Pancreas (tissue), 10 donors: ENCODE measurements around the gene GPRIN2. TPM values are rescaled to one million over a fixed set of nuclear protein-coding genes. Genes with fewer than 3 reads are reported as not detected.
"Not testable (repeated sequence)": the region's sequence is repeated elsewhere in the genome, so short reads cannot be mapped to it uniquely, and the experiment has no call there.

Source experiments
- ATAC-seq, 4 donors: fragments of 200-7000 bp; cut with Tn5 transposase; one replicate each; pipeline versions ENCODE4 v1.8.0 to v1.9.1; 2020; ENCODE audit warnings: mild to moderate bottlenecking in 4 of 4, moderate library complexity in 4 of 4
- DNase-seq, 6 donors: peaks; one replicate each; pipeline ENCODE4 v3.0.0-alpha.2; 2020
- FAIRE-seq: peaks from 2 replicates; lab custom pipeline; 2012; peaks lifted over from hg19 to GRCh38; lab: Jason Lieb, UNC
- H3K27ac ChIP-seq, 4 donors: fragments of 200-600 bp; sonication (generic); 1 replicate in 3 of 4; 2 replicates in 1 of 4; pipeline versions ENCODE4 v1.5.0 to v1.8.0; 2020
- H3K27me3 ChIP-seq, 4 donors: fragments of 200-600 bp; one replicate each; pipeline ENCODE4 v1.8.0; 2021
- H3K36me3 ChIP-seq, 3 donors: fragments of 200-600 bp; sonication (generic) in 1 of 3; one replicate each; pipeline versions ENCODE4 v1.5.0 to v1.8.0; 2020 to 2021
- H3K4me1 ChIP-seq, 3 donors: fragments of 200-600 bp; one replicate each; pipeline ENCODE4 v1.8.0; 2021
- H3K4me3 ChIP-seq, 4 donors: fragments of 200-600 bp; sonication (generic) in 2 of 4; one replicate each; pipeline versions ENCODE4 v1.5.0 to v1.8.0; 2020 to 2021
- H3K9me3 ChIP-seq, 4 donors: fragments of 200-600 bp; one replicate each; pipeline ENCODE4 v1.8.0; 2021
- WGBS, 2 donors: extraction: QIAGEN DNeasy Blood & Tissue Kit; methylation state at CpG; one replicate each; pipeline ENCODE4 v1.1.7; 2013; 5-methylcytosine and 5-hydroxymethylcytosine counted together
- intact Hi-C, 3 donors: fragments of 100-400 bp; cut with DNase I; formaldehyde crosslinking; loops; one replicate each; pipeline versions ENCODE4 v1.11.1 to v1.14.2; 2022
- polyA plus RNA-seq, 2 donors: library from polyadenylated mRNA; stranded (reverse); fragments of 200-250 nt; gene quantifications; one replicate each; pipeline ENCODE4 v1.2.3, GENCODE V29; 2013
- total RNA-seq, 6 donors: library from RNA; stranded (reverse); fragmentation: NEBNext Ultra II Directional in 4 of 6; extraction: Animal tissue kit (Norgen Biotek cat#: 25700) in 4 of 6; gene quantifications; one replicate each; pipeline versions ENCODE4 v1.2.1 to v1.2.4, GENCODE V29; 2021 to 2023
- TF ChIP-seq, protein P1 (sequence below), 4 donors: fragments of 200-600 bp; sonication (generic) in 3 of 4; IDR thresholded peaks; one replicate each; pipeline versions ENCODE4 v1.5.0 to v1.8.0; 2021; ENCODE audit warnings: antibody characterized with exemption in 4 of 4
- donor health status: healthy with polysubstance abuse.
- donor health status: DM: no; HTN: no; CAD: no; lungs with moderate emphysema.
- donor health status: DM: no; HTN: no; CAD: no.
- donor health status: control.
- donor health status: control.
- donor health status: Bipolar disorder and iron deficiency.
- donor health status: DM: yes; HTN: yes; CAD: no.
- donor health status: DM: no; HTN: no; CAD: no.
- donor health status: DM: no; HTN: no; CAD: no.
- donor health status: DM: yes; HTN: yes; CAD: no.

GPRIN2 gene
- total and polyA plus RNA-seq, 8 donors, result 3.7 to 14.0 (median 5.2) TPM

DNA sequence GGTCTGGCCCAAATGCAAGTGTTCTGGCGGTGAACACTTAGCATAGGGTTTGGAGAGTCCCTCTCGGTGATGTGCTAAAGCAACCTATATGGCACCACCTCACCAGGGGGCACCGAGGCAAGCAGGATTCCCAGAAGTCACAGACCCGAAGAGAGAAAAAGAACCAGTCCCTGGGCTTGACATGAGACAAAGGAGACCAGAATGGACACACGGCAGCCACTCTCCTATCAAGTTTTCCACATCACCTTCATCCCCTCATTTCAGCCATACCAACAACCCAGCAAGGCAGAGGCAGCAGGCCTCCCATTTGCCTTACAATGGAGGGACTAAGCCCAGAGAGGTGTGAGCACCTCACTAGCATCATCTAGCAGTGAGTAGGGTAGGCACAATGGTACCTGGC, 19.7 kb downstream of the GPRIN2 start:
- no peaks in the 10 kb centered on the region for H3K27me3 ChIP-seq
- peaks cover 0 to 24% (median 13%) of the 10 kb centered on the region in 3 donors for H3K4me1 ChIP-seq
- no peaks in the 10 kb centered on the region for H3K36me3 ChIP-seq
- TF ChIP-seq, protein P1, sequence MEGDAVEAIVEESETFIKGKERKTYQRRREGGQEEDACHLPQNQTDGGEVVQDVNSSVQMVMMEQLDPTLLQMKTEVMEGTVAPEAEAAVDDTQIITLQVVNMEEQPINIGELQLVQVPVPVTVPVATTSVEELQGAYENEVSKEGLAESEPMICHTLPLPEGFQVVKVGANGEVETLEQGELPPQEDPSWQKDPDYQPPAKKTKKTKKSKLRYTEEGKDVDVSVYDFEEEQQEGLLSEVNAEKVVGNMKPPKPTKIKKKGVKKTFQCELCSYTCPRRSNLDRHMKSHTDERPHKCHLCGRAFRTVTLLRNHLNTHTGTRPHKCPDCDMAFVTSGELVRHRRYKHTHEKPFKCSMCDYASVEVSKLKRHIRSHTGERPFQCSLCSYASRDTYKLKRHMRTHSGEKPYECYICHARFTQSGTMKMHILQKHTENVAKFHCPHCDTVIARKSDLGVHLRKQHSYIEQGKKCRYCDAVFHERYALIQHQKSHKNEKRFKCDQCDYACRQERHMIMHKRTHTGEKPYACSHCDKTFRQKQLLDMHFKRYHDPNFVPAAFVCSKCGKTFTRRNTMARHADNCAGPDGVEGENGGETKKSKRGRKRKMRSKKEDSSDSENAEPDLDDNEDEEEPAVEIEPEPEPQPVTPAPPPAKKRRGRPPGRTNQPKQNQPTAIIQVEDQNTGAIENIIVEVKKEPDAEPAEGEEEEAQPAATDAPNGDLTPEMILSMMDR (IDR thresholded peaks at IDR 0.05), result no peak
- no peak overlapping the region for H3K27ac ChIP-seq
- H3K4me3 ChIP-seq, result no peak overlapping the region
- WGBS, 2 donors, result 86 to 93% methylated on average over 5 of the region's 5 CpGs
- intact Hi-C loops, result no loop called here
- ATAC-seq (no peak), FAIRE-seq (no peak), DNase-seq (peak in 2 of 6 donors; percentile 35 to 54)
- H3K9me3 ChIP-seq, result no peaks in the 10 kb centered on the region

DNA sequence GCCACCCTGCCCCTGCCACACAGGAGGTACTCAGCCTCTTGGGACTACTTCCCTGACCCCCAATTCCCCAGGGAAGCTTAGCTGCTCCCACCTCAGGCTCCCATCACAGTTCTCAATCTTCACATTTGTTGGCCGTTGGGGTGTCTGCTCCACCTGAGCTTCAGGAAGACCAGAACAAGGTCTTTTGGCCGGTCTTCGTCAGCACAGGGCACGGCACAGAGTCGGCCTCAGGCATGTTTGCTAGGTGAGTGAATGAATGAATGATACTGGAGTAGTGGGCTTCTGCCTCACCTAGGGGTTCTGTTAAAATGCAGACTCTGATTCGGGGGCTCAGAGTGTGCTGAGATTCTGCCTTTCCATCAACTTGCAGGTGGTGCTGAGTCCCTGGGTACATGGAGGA, 20.3 kb downstream of the GPRIN2 start:
- 88% methylated on average over 6 of the region's 6 CpGs for WGBS, 2 donors
- Histone ChIP-seq H3K4me1 (peaks cover 0 to 24% (median 13%) of the 10 kb centered on the region in 3 donors), H3K9me3 (no peaks in the 10 kb centered on the region), H3K27ac (no peak overlapping the region), H3K27me3 (no peaks in the 10 kb centered on the region), H3K36me3 (no peaks in the 10 kb centered on the region), H3K4me3 (no peak overlapping the region)
- intact Hi-C loops, result no loop called here
- TF ChIP-seq, protein P1 (IDR thresholded peaks at IDR 0.05), result no peak
- DNase-seq (peak in 2 of 6 donors; percentile 46 to 50), ATAC-seq (no peak), FAIRE-seq (no peak)

DNA sequence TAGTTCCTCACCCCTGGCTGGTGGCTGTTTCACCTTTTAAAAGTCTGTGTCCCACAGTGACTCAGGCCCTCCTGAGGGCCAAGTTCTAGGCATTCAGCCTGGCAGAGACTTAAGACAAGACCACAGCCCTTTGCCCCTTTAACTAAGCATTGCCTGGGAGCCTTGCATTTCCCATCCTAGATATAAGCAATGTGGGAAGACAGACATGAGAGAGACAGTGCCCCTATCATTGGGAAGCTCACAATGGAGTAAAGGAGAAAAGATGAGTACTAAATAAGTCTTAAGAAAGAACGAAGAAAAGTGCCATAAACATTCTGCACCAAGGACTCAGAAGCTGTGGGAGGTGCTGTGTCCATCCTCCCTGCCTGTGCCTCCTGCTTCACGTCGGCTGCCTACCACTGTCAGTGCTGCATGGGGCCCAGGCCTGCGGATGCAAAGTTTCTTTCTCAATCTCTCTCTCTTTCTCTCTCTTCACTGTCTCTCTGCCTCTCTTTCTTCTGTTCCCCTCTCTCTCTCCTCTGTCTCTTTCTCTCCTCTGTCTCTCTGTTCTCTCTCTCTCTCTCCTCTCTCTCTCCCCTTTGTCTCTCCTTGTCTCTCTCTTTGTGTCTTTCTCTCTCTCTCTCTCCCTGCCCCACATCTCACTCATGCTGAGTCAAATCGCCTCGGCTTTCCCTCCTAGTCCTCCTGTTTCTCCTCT, 21.5 kb downstream of the GPRIN2 start:
- intact Hi-C loops, result no loop called here

DNA sequence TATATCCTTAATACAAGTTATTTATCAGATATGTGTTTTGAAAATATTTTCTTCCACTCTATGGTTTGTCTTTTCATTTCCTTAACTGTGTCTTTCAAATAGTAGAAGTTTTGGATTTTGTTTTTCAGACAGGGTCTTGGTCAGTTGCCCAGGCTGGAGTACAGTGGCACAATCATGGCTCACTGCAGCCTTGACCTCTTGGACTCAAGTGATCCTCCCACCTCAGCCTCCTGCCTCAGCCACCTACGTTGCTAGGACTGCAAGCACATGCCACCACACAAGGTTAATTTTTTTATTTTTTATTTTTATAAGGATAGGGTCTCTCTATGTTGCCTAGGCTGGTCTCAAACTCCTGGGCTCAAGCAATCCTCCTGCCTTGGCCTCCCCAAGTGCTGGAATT, 24.2 kb downstream of the GPRIN2 start:
- H3K9me3 ChIP-seq, ATAC-seq, H3K27me3 ChIP-seq, H3K4me3 ChIP-seq, FAIRE-seq, H3K4me1 ChIP-seq, H3K27ac ChIP-seq, H3K36me3 ChIP-seq, intact Hi-C loops: not testable (repeated sequence)
- DNase-seq, result peak in 1 of 6 donors; percentile 12
- 58 to 62% methylated on average over 1 of the region's 1 CpG for WGBS, 2 donors

More for the DNA sequence above, 21.5 kb downstream of the GPRIN2 start:
- H3K9me3 ChIP-seq, result no peaks in the 10 kb centered on the region
- 85 to 86% methylated on average over 6 of the region's 6 CpGs for WGBS, 2 donors
- peak in 2 of 6 donors; percentile 22 to 55 for DNase-seq
- TF ChIP-seq, protein P1 (IDR thresholded peaks at IDR 0.05), result no peak
- no peak for FAIRE-seq
- H3K4me3 ChIP-seq, result no peak overlapping the region
- H3K4me1 ChIP-seq, result peaks cover 0 to 13% (median 8%) of the 10 kb centered on the region in 3 donors
- no peak overlapping the region for H3K27ac ChIP-seq
- H3K27me3 ChIP-seq, result no peaks in the 10 kb centered on the region
- no peak for ATAC-seq
- no peaks in the 10 kb centered on the region for H3K36me3 ChIP-seq

DNA sequence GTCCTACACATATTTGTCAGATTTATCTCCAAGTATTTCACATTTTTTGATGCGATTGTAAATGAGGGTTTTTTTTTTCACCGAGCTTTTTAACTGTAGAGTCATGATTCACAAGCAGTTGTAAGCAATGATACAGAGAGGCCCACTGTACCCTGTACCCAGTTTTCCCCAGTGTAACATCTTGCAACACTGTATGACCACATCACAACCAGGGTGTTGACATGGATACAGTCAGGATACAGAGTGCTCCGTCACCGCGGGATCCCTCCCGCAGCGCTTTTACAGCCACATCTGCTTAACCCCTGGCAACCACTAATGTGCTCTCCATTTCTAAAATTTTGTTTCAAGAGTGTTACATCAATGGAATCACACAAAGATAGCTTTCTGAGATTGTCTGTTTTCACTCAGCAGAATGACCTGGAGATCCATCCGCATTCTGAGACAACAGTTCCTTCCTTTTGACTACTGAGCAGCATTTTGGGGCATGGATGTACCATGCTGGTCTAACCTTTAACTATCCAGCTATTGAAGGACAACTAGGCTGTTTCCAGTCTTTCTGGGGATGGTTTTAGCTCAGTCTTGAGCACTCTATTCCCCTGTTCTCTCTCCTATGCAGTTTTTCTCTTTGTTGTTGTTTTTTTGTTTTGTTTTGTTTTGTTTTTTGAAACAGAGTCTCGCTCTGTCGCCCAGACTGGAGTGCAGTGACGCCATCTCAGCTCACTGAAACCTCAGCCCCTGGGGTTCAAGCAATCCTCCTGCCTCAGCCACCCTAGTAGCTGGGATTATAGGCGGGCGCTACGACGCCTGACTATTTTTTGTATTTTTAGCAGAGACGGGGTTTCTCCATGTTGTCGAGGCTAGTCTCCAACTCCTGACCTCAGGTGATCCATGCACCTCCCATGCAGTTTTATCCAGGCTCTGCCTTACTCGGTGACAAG, 25.9 kb downstream of the GPRIN2 start:
- intact Hi-C loops, result no loop called here
- no peaks in the 10 kb centered on the region for H3K9me3 ChIP-seq
- TF ChIP-seq, protein P1 (IDR thresholded peaks at IDR 0.05), result no peak
- peak in 1 of 4 donors; percentile 40 for ATAC-seq
- DNase-seq, result peak in 1 of 6 donors; percentile 23
- H3K36me3 ChIP-seq, result no peaks in the 10 kb centered on the region
- no peak for FAIRE-seq
- H3K4me1 ChIP-seq, result no peaks in the 10 kb centered on the region
- H3K27ac ChIP-seq, result no peak overlapping the region
- H3K27me3 ChIP-seq, result no peaks in the 10 kb centered on the region
- 87 to 91% methylated on average over 18 of the region's 18 CpGs for WGBS, 2 donors
- H3K4me3 ChIP-seq, result no peak overlapping the region

DNA sequence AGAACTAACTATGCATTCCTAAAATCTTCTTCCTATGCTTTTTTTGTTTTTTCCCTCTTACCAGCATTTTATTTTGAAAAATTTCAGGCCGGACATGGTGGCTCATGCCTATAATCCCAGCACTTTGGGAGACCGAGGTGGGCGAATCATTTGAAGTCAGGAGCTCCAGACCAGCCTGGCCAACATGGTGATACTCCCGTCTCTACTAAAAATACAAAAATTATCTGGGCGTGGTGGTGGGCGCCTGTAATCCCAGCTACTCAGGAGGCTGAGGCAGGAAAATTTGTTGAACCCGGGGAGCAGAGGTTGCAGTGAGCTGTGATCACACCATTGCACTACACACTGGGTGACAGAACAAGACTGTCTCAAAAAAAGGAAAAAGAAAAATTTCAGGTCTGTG, 26.7 kb downstream of the GPRIN2 start:
- H3K9me3 ChIP-seq, H3K27ac ChIP-seq, DNase-seq, intact Hi-C loops, ATAC-seq, H3K4me3 ChIP-seq, H3K36me3 ChIP-seq, FAIRE-seq, H3K27me3 ChIP-seq, H3K4me1 ChIP-seq: not testable (repeated sequence)
- 79 to 86% methylated on average over 7 of the region's 7 CpGs for WGBS, 2 donors
